Heart left ventricle (tissue), 16 donors: ENCODE measurements around the gene MVB12A. TPM values are rescaled to one million over a fixed set of nuclear protein-coding genes. Genes with fewer than 3 reads are reported as not detected.
A peak's percentile ranks its signal among the peaks of the same experiment; 100 is the strongest.

Experiments used
- ATAC-seq, 4 donors: fragments of 200-7000 bp; cut with Tn5 transposase; one replicate each; pipeline ENCODE4 v1.9.1; 2020 to 2022; ENCODE audit warnings: moderate library complexity in 4 of 4, mild to moderate bottlenecking in 3 of 4, moderate number of reproducible peaks in 1 of 4
- DNase-seq, 5 donors: peaks; one replicate each; pipeline ENCODE4 v3.0.0-alpha.2; 2020
- H3K27ac ChIP-seq, 12 donors: fragments of 200-600 bp; sonication (generic) in 4 of 12; one replicate each; pipeline versions ENCODE4 v1.5.0 to v1.8.0; 2016 to 2022; ENCODE audit warnings: mild to moderate bottlenecking in 2 of 12
- H3K27me3 ChIP-seq, 9 donors: fragments of 200-600 bp; sonication (generic) in 2 of 9; one replicate each; pipeline versions ENCODE4 v1.5.1 to v1.8.0; 2016 to 2022; ENCODE audit warnings: mild to moderate bottlenecking in 3 of 9
- H3K36me3 ChIP-seq, 9 donors: fragments of 200-600 bp; sonication (generic) in 2 of 9; one replicate each; pipeline versions ENCODE4 v1.5.0 to v1.8.0; 2018 to 2022; ENCODE audit warnings: mild to moderate bottlenecking in 2 of 9
- H3K4me1 ChIP-seq, 12 donors: fragments of 200-600 bp; sonication (generic) in 4 of 12; one replicate each; pipeline versions ENCODE4 v1.5.0 to v1.8.0; 2016 to 2022; ENCODE audit warnings: mild to moderate bottlenecking in 3 of 12
- H3K4me3 ChIP-seq, 12 donors: fragments of 200-600 bp; sonication (generic) in 4 of 12; one replicate each; pipeline versions ENCODE4 v1.5.0 to v1.8.0; 2017 to 2022; ENCODE audit warnings: mild to moderate bottlenecking in 9 of 12, moderate library complexity in 4 of 12
- H3K9me3 ChIP-seq, 12 donors: fragments of 200-600 bp; sonication (generic) in 4 of 12; one replicate each; pipeline versions ENCODE4 v1.5.0 to v1.8.0; 2016 to 2022; ENCODE audit warnings: mild to moderate bottlenecking in 1 of 12
- POLR2A ChIP-seq, 2 donors: fragments of 450-650 bp; IDR thresholded peaks; one replicate each; pipeline ENCODE4 v1.6.1; 2017; ENCODE audit warnings: antibody characterized with exemption in 2 of 2, mild to moderate bottlenecking in 2 of 2, moderate library complexity in 2 of 2
- WGBS, 4 donors: extraction: QIAGEN DNeasy Blood & Tissue Kit in 2 of 4; methylation state at CpG; one replicate each; pipeline versions ENCODE4 v1.1.5 to v1.1.7; 2013 to 2018; 5-methylcytosine and 5-hydroxymethylcytosine counted together
- intact Hi-C, 10 donors: fragments of 100-400 bp; cut with DNase I; formaldehyde crosslinking; loops; one replicate each; pipeline versions ENCODE4 v1.11.1 to v1.14.2; 2022
- polyA plus RNA-seq, 2 donors: library from polyadenylated mRNA; stranded (reverse); fragments of 200-250 nt; gene quantifications; one replicate each; pipeline ENCODE4 v1.2.3, GENCODE V29; 2013
- total RNA-seq, 9 donors: library from RNA; depleted of rRNA in 2 of 9; stranded (reverse); fragments of >200 nt in 2 of 9; fragmentation: NEBNext Ultra II Directional in 3 of 9; extraction: Animal tissue kit (Norgen Biotek cat#: 25700) in 3 of 9; gene quantifications; one replicate each; pipeline versions ENCODE4 v1.1.0 to v1.2.4, GENCODE V29; 2016 to 2023
- TF ChIP-seq, protein P1 (sequence below), 12 donors: fragments of 200-600 bp; sonication (generic) in 4 of 12; IDR thresholded peaks; one replicate each; pipeline versions ENCODE4 v1.5.0 to v1.8.0; 2018 to 2022; ENCODE audit warnings: antibody characterized with exemption in 12 of 12, mild to moderate bottlenecking in 5 of 12
- donor health status: ischemic (EF 13 %, LVEDD 7.1; RV severe dilation, severe dysfunction).
- donor health status: healthy with polysubstance abuse.
- donor health status: DM: no; HTN: yes; CAD: no.
- donor health status: DM: no; HTN: no; CAD: no.
- donor health status: ischemic (EF 25% LVEDD 6.9; RV normal size, moderate dysfunction).
- donor health status: ischemic (EF 25% LVEDD 5.7; RV mildly dilated, moderate dysfunction).
- donor health status: healthy.
- donor health status: DM: yes; HTN: yes; CAD: no.
- donor health status: ischemic (EF 35%, LVEDD 5.7; RV mildly dilated, moderate dysfunction).
- donor health status: nonischemic (EF 11% LVEDD 7.7; RV severe dilation, severe dysfunction).
- donor health status: DM: yes; HTN: yes; CAD: no.
- donor health status: PGD.
- donor health status: ischemic (EF 29% LVEDD 5.4; RV normal size, mild dysfunction).
- donor health status: nonischemic (EF 23%, LVEDD 6.1; RV moderate dilation, normal function).

Gene MVB12A
- total and polyA plus RNA-seq, 11 donors, result 11.8 to 46.5 (median 21.3) TPM

DNA sequence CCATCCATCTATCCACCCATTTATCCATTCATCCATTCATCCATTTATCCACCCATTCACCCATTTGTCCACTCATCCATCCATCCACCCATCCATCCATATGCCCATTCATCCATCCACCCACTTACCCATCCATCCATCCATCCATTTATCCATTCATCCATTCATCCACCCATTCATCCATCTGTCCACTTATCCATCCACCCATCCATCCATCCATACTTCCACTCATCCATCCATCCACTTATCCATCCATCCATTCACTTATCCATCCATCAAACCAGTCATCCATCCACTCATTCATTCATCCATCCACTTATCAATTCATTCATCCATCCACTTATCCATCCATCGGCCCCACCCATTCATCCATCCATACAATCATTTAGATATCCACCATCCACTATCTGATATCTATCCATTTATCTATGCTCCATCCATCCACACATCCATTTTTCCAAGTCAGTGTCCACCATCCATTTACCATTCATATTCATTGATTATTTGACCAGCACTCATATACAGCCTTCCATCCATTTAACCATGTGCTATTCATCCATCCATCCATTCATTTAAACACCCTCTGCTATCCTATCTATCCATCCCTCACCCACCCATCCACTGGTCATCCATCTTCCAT is 25.8 kb downstream of the MVB12A start:
- no peak for DNase-seq
- no peak overlapping the region for H3K4me3 ChIP-seq
- WGBS, 4 donors, result 97 to 100% (median 98%) methylated on average over 1 of the region's 1 CpG

DNA sequence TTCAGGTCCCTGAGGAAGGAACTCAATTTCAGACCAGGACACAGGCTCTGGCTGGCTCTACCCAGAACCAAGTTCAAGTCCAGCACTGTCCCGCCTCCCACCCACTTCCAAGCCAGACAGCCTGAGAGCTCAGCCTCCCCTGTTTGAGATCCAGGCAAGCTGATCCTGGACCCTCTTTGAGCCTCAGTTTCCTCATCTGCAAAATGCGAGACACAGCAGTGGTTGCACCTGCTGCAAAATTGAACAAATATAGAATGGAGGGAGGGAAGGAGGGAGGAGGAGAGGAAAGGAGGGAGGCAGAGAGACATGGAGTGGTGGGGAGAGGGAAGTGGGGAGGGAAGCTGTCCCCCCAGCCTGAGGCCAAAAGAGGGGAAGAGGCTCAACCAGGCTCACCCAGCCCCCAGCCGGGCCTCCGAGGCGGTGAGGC is 27.9 kb downstream of the MVB12A start:
- H3K36me3 ChIP-seq, result no peaks in the 10 kb centered on the region
- 33 to 39% (median 38%) methylated on average over 5 of the region's 5 CpGs for WGBS, 4 donors
- no peak for TF ChIP-seq POLR2A (IDR thresholded peaks at IDR 0.05)
- TF ChIP-seq, protein P1, sequence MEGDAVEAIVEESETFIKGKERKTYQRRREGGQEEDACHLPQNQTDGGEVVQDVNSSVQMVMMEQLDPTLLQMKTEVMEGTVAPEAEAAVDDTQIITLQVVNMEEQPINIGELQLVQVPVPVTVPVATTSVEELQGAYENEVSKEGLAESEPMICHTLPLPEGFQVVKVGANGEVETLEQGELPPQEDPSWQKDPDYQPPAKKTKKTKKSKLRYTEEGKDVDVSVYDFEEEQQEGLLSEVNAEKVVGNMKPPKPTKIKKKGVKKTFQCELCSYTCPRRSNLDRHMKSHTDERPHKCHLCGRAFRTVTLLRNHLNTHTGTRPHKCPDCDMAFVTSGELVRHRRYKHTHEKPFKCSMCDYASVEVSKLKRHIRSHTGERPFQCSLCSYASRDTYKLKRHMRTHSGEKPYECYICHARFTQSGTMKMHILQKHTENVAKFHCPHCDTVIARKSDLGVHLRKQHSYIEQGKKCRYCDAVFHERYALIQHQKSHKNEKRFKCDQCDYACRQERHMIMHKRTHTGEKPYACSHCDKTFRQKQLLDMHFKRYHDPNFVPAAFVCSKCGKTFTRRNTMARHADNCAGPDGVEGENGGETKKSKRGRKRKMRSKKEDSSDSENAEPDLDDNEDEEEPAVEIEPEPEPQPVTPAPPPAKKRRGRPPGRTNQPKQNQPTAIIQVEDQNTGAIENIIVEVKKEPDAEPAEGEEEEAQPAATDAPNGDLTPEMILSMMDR (IDR thresholded peaks at IDR 0.05), result no peak
- no peak overlapping the region for H3K27ac ChIP-seq
- H3K9me3 ChIP-seq, result no peaks in the 10 kb centered on the region
- H3K27me3 ChIP-seq, result peaks cover 0 to 14% (median 0%) of the 10 kb centered on the region in 9 donors
- H3K4me1 ChIP-seq, result peaks cover 0 to 13% (median 6%) of the 10 kb centered on the region in 12 donors
- no peak for ATAC-seq
- H3K4me3 ChIP-seq, result peak overlapping the region in 8 of 12 donors; percentile 50 to 61 (median 55)
- intact Hi-C loops, result loop anchor here in 3 of 10 donors (10.0 kb wide), 2 partner anchors 337 to 407 kb away; partner anchors contain the start of gene RPL18A (in 2 of the 3)
- peak in 1 of 5 donors; percentile 20 for DNase-seq

More for the DNA sequence above, 25.8 kb downstream of the MVB12A start:
- ATAC-seq, result no peak
- Histone ChIP-seq H3K27ac (no peak overlapping the region), H3K36me3 (no peaks in the 10 kb centered on the region), H3K4me1 (peaks cover 0 to 14% (median 6%) of the 10 kb centered on the region in 12 donors), H3K9me3 (no peaks in the 10 kb centered on the region), H3K27me3 (peaks cover 0 to 14% (median 0%) of the 10 kb centered on the region in 9 donors)
- TF ChIP-seq, protein P1 (IDR thresholded peaks at IDR 0.05), result no peak
- no peak for TF ChIP-seq POLR2A (IDR thresholded peaks at IDR 0.05)
- intact Hi-C loops, result loop anchor here in 3 of 10 donors (10.0 kb wide), 2 partner anchors 339 to 409 kb away; partner anchors contain the start of gene RPL18A (in 2 of the 3)

DNA sequence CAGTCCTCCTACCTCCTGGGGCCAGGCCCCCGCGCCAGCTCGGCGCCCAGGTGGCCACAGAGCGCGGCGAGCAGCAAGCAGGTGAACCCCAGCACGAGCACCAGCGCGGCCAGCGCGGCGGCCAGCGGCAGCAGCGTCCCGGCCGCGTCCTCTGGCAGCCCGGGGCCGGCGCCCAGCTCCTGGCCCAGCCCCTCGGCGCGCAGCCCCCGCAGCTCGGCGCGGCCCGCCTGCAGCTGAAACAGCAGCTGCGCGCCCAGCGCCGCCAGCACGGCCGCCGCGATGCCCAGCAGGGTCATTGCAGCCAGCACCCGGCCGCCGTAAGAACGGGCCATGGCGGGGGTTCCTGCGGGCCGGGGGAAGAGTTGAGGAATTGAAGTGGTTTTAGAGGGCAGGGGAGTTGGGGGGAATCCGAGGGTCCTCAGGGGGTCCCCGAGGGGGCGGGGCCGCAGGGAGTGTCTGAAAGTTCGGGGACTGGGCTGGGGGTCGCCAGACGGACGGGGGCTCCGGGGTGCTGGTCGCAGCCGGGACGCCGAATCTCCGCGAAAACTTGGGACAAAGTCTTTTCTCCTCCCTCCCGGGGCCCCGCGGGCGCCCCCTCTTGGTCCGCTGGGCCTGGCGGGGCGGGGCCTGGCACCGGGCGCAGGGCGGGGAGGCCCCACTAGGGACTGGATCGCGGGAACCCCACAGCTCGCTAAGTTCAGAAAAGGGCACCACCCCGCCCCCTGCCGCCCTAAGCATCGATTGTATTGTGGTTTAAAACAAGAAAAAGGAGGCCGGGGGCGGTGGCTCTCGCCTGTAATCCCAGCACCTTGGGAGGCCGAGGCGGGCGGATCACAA is 28.5 kb downstream of the MVB12A start, which contains the start of gene TMEM221:
TMEM221 (minus strand) TSS at position 538 of the 837 bp plus-strand sequence; CDS start at position 332, 206 bp downstream.
- no peaks in the 10 kb centered on the region for H3K36me3 ChIP-seq
- ATAC-seq, result peak in 3 of 4 donors; percentile 66 to 80 (median 66)
- H3K9me3 ChIP-seq, result no peaks in the 10 kb centered on the region
- peak; percentile 35 to 77 (median 53) for DNase-seq
- H3K4me1 ChIP-seq, result peaks cover 0 to 13% (median 7%) of the 10 kb centered on the region in 12 donors
- peak within 1 kb of the TSS; percentile 22 to 61 (median 53) for H3K4me3 ChIP-seq
- WGBS, 4 donors, result 1 to 5% (median 3%) methylated on average over 30 to 81 of the region's 81 CpGs
- TF ChIP-seq POLR2A (IDR thresholded peaks at IDR 0.05), result no peak
- TF ChIP-seq, protein P1 (IDR thresholded peaks at IDR 0.05), result peak; percentile 29 to 74 (median 58)
- H3K27me3 ChIP-seq, result peaks cover 0 to 14% (median 0%) of the 10 kb centered on the region in 9 donors
- intact Hi-C loops, result loop anchor here in 3 of 10 donors (10.0 kb wide), 2 partner anchors 336 to 406 kb away; partner anchors contain the start of gene RPL18A (in 2 of the 3)
- peak within 1 kb of the TSS in 1 of 12 donors; percentile 25 for H3K27ac ChIP-seq
